VCaP (cell line): ENCODE results near the gene GINS2.

Experiments
- H3K27ac ChIP-seq: fragments of 450-650 bp; 2 replicates; pipeline ENCODE4 v1.5.1; 2017
- TF ChIP-seq, protein P1 (sequence below): fragments of 450-650 bp; conservative IDR thresholded peaks from 2 replicates; pipeline ENCODE4 v1.5.1; 2017; ENCODE audit warnings: mild to moderate bottlenecking, moderate library complexity

Gene GINS2

DNA sequence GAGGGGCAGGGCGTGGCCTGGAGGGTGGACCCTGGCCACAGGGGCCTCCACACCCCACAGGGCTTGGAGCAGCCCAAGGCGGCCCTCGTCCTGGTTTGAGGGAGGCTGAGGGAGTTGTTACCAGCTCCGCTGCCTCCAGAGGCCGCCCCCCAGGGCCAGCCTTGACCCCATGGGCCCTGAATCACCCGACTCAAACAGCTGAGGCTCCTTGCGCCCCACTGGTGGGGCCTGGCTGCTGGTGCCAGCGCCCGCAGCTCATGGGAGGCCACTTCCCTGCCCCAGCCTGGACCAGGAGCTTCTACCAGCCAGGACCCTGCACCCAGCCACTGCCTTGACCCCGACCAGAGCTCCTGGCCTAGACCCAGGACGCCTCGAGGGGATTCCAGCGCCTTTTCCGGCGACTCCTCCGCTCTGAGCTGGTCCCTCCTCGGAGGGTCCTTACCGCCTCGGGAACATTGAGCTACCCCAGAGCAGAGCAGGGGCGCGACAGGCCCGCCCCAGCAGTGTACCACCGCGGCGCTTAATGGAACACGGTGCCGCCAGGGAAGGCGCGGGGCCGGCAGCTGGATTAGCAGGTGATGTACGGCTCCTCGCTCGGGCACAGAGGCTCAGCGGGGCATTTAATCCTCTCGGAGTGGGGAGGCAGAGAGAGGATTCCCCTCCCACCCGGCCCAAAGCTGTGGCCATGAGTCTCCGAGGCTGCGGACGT is 38.5 kb downstream of the GINS2 start:
- H3K27ac ChIP-seq, result no peak overlapping the region
- TF ChIP-seq, protein P1, sequence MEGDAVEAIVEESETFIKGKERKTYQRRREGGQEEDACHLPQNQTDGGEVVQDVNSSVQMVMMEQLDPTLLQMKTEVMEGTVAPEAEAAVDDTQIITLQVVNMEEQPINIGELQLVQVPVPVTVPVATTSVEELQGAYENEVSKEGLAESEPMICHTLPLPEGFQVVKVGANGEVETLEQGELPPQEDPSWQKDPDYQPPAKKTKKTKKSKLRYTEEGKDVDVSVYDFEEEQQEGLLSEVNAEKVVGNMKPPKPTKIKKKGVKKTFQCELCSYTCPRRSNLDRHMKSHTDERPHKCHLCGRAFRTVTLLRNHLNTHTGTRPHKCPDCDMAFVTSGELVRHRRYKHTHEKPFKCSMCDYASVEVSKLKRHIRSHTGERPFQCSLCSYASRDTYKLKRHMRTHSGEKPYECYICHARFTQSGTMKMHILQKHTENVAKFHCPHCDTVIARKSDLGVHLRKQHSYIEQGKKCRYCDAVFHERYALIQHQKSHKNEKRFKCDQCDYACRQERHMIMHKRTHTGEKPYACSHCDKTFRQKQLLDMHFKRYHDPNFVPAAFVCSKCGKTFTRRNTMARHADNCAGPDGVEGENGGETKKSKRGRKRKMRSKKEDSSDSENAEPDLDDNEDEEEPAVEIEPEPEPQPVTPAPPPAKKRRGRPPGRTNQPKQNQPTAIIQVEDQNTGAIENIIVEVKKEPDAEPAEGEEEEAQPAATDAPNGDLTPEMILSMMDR, result no peak

DNA sequence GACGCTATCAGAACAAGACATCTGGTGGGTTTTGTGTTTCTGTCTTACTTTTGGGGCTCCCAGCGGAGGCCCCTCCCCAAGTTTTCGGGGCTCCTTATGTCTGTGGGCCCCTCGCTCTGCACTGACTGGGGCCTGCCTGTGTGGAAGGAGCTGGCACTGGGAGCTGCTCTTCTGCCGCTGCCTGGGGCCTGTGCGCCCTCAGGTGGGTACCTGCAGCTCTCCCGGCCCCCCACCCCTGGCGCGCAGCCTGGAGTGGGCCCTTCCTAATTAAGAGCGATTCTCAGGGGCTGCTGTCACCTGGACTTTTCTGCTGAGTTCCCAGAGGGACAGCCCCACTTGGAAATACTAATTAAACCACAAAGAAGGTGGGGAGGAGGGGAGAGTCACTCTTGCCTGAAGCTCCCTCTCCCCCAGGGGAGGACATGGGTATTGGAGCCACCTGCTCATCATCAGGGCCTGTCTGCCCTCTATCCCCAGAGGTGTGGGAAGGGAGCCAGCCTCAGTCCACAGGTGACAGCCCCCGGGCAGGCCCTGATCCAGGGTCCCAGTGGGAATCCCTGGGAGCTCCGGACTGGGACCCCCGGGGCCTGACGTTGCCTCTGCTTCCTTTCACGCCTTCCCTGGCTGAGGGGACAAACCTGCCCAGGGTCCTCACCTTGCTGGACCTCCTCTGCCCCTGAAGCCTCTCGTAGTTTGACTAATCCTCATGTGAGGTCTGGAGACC is 39.2 kb downstream of the GINS2 start:
- H3K27ac ChIP-seq, result no peak overlapping the region
- TF ChIP-seq, protein P1, result no peak

DNA sequence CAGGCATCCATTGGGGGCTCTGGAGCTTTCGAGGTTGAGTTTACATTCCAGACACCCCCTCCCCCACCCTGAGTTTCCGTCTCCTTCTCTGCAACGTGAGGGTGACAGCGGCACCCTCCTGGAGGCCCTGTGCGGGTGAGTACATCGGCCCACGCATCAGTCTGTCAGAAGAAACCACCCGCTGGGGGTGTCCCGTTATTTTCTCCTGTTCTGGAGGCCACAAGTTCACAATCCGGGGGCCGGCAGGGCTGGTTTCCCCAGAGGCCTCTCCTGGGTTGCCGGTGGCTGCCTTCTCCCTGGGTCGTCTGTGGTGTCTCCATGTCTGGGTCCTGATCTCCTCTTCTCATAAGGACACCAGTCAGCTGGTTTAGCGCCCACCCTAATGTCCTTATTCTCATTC is 39.9 kb downstream of the GINS2 start:
- no peak overlapping the region for H3K27ac ChIP-seq
- TF ChIP-seq, protein P1, result no peak

DNA sequence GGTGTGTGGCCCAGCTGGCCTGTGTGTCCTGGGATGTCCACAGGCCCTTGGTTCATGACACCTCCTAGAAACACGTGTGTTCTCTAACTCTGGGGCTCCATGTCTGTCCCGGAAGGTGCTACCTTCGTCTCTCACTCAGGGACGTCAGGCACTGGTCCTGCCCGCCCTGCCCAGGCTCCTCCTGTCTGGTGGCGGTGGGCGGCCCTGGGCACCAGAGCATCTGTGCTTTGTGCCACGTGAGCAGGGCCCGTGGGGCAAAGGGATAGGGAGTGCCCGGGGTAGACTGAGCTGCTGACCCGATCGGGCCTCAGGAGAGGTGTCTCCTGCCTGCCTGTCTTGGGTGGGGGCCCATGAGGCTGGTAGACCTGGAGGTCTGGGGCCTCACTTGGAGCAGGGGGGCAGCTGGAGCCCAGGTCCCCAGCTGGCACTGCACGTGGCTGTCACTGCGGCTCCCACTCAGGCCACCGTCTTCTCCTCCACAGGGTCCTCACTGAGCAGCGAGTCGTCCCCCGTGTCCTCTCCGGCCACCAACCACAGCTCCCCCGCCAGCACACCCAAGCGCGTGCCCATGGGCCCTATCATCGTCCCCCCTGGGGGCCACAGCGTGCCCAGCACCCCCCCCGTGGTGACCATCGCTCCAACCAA is 40.6 kb downstream of the GINS2 start:
- H3K27ac ChIP-seq, result no peak overlapping the region
- TF ChIP-seq, protein P1, result no peak

DNA sequence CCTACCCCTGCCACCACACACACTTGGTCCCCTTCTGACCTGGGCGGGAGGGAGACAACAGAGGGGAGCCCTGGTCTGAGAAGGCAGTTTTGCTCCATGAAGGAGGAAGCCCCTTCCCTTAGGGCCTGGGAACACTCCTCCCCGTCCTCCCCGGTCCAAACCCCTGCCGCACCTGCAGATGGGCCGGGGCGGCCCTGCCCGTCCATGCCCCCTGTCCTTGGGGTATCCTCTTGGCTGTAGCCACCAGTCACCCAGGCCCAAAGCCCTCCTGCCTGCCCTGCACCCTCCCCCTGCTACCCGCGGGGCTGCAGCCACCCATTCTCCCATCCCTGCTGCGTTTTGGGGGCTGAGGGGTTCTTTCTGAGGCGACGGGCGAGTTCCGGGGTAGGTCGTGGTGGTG is 41.8 kb downstream of the GINS2 start:
- H3K27ac ChIP-seq, result no peak overlapping the region
- TF ChIP-seq, protein P1, result no peak

DNA sequence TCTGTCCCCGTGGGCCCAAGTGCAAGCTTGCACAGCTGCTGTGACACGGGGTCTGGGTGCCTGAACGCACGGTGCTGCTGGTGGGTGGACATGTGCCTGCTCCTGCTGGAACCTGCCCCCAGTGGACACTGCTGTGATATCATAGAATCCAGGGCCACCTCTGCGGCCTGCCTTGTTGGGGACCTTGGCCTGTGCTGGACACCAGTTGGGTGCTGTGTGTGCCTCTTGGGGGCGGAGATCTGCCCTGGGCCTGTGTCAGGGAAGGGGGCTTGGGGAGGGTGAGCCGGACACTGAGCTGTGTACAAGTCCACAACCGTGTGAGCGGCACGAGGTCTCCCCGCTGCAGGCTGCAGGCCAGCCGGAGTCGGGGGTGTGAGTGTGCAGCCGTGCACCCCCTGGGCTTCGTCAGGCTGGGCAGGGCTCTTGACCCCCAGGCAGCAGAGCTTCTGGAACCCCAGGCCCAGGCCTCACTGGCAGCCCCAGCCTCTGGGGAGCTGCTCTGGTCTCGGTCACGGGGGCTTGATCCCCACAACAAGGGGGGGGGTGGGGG is 42.3 kb downstream of the GINS2 start:
- no peak overlapping the region for H3K27ac ChIP-seq
- TF ChIP-seq, protein P1, result no peak

DNA sequence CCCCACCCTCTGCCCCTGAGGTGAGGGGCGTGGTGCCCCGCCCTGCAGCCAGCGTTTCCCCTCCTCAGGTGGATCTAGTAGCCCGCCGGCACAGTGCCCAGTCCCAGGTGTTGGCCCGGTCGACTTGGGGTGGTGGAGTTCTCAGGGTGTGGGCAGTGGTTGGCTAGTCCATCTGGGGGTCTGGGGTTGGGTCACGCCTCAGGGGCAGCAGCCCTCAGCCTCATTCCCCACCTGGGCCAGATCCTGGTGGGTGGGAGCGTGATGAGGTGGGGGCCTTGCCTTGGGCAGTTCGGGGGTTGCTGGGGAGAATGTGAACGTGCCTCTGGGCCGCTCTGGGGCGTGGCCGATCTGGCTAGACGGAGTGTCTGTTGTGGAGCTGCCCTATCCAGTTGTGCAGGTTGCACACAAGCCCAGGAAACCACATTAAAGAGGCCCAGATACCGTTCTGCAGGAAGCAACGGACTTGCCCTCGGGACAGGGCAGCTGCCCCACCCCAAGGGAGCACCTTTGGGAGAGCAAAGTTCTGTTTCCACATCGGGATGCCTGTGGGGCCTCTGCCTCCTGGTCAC is 43.6 kb downstream of the GINS2 start:
- 0 out of 2 replicates have a peak overlapping the region, but pooled peaks have one; percentile 21 for H3K27ac ChIP-seq
- TF ChIP-seq, protein P1, result no peak
